HG02840 (cell line): ENCODE results near the gene TADA3.
"Not testable (repeated sequence)": the region's sequence is repeated elsewhere in the genome, so short reads cannot be mapped to it uniquely, and the experiment has no call there.

ENCODE experiments used
- ATAC-seq: cut with Tn5 transposase; IDR thresholded peaks from one replicate; pipeline ENCODE4 v1.9.1; 2021; ENCODE audit warnings: mild to moderate bottlenecking, moderate library complexity, moderate number of reproducible peaks; ENCODE audit not compliant: unreplicated experiment, low FRiP score

Gene TADA3

GRCh38 chr3:9786209-9786739, 6.0 kb downstream of the TADA3 start:
- ATAC-seq, result no peak

- no peak for ATAC-seq
These were observed 6.7 kb downstream of the TADA3 start for GRCh38 chr3:9785602-9786001.

DNA sequence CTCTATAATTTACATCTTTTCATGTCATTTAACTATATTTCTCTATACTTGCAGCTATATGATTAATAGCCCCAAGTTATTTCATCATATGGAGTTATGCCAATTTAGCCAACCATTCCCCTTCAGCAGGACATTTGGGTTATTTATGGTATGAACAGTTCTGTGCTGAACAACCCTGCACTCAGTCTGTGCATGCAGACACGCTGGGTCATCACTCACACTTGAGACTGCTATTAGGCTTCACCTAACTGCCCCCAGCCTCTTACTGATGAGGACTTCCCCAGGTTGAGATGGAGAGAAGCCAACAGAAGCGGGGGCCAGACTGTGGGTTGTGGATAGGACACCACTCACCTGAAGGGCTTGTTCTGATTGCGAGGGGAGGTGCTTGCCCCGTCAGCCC, 7.3 kb downstream of the TADA3 start:
- ATAC-seq, result no peak

GRCh38 chr3:9783954-9784353, 8.3 kb downstream of the TADA3 start:
- ATAC-seq, result no peak

DNA sequence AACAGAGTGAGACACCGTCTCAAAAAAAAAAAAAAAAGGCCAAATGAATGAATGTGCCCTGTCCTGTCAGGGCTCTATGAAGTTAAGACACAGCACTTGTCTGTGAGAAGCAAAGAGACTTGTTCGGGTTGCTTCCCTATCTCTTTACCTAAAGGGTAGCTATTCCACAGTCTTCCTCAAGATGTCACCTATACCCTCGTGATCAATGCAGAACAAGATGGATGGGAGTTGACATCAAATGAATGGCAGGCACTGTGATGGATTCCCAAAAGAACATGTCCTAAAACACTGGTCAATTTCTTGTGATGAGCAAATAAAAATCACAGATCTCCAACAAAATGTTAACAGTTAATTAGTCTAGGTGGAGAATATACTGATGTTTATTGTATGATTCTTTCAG, 9.5 kb downstream of the TADA3 start:
- ATAC-seq, result no peak

DNA sequence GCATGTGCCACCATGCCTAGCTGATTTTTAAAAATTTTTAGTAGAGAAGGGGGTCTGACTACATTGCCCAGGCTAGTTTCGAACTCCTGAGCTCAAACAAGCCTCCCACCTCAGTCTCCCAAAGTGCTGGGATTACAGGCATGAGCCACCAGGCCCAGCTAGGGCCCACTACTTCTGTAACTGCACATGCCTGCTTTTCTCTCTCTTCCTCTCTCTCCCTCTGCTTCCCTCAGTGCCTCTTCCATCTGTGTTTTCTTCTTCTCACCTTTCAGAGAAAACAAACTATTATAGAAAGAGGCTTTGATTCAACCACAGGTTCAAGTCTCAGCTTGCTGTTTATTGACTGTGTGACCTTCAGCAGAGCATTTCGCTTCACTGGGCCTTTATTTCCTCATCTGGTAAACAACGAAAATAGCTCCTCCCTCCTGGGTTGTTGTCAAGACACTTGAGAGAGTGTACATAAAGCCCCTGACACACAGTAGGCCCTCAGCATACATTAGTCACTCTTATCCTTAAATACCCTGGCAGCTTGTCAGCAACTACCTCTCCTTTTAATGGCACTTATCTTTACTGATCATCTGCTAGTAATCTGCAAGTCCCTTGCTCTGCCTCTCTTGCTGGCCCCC, 10.2 kb downstream of the TADA3 start:
- ATAC-seq, result no peak

- no peak for ATAC-seq
These were observed 10.7 kb downstream of the TADA3 start for GRCh38 chr3:9781551-9781950.

GRCh38 chr3:9780910-9781309, 11.4 kb downstream of the TADA3 start:
- ATAC-seq, result no peak

DNA sequence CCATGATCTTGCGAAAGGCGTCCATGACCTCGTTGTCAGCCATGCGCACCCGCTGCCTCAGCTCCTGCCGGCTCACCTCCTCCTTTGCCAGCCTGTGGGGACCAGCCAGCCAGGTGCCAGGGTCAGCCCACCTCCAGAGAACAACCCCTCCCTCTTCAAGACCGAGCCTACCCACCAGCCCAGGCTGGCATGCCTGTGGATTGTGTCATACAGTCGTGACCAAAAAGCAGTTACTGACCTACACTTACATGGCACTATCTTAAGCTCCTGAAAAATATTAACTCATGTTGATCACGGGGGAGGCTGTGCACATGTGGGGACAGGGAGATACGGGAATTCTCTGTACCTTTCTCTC, 11.8 kb downstream of the TADA3 start:
- ATAC-seq, result no peak

GRCh38 chr3:9779721-9780457, 12.4 kb downstream of the TADA3 start:
- ATAC-seq, result no peak

DNA sequence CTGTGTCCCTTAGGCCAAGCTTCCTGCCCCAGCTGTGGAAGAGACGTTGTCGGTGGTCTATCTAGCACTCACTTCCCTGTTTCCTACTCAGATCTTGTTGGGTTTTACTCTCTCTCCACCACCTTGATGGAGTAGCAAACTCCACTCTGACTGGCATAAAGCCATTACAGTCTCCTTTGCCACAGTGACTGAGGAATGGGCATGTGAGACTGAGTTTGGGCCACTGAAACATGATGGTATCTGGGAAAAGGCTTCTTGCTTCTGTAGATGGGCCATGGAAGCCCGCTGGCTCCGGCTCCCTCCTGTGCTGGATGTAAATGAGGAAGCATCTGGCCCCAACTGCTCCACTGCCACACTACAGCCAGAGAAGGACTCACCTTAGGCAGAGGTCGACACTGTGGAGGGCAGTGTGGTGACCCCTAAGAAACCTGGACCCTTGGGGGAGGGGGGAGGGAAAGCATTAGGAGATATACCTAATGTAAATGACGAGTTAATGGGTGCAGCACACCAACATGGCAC, 13.1 kb downstream of the TADA3 start:
- no peak for ATAC-seq

- no peak for ATAC-seq
These were observed 13.9 kb downstream of the TADA3 start for GRCh38 chr3:9778143-9779074.

DNA sequence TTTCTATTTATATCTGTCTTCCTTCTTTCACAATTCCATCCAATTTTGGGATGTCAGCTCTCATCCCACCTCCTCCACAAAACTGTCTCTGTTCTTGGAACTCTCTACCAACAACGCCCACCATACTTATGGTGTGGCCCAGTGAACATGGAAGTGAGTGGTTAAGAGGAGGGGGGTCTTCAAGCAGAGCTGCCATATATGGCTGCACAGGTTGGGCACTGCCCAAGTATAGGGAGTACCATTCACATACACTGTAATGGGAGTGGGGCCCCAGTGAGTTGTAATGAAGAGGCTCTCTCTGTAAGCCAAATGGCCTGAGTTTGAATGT, 14.6 kb downstream of the TADA3 start:
- no peak for ATAC-seq

DNA sequence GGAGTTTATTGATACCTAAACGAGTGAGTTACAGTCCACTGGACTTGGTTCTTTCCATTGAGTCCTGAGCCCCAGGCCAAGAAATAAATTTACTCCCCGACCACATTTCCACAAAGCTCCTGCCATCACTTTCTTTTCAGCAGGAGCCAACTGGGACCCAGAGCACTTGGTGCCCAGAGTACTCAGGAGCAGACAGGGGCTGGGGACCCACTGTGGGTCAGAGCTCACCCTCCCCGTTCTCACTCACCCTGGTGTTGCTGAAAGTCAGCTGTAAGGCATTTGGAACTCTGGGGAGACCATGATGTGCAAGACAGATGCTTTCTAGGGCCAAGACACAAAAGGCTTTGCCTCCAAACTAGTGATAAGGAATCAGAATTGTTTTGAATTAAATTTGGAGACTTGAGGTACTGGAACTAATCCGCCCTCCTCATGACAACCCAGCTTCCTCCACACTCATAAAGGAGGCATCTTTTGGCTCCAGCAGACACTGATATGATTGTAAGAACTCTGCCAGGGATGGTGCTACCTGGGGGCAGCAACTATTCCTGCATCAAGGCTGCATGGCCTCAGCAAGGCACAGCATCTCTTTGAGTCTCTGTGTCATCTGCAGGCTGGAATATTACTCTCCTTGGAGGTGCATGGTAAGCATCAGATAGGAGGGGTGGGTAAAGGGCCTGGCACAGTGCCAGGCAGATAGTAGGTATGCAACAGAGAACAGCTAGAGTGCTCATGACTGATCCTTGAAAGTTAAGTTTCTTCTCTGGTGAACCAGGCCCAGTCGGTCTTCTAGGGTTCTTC, 15.2 kb downstream of the TADA3 start:
- ATAC-seq, result no peak

DNA sequence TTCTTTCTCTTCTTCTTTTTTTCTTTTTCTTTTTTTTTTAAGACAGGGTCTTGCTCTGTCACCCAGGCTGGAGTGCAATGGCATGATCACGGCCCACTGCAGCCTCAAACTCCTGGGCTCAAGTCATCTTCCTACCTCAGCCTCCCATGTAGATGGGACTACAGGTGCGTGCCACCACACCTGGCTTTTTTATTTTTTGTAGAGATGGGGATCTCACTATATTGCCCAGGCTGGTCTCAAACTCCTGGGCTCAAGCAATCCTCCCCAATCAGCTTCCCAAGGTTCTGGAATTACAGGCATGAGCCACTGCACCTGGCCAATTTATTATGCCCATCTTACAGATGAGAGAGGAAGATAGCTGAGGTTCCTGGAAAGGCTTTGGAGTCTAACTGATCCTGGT, 21.3 kb downstream of the TADA3 start:
- not testable (repeated sequence) for ATAC-seq

DNA sequence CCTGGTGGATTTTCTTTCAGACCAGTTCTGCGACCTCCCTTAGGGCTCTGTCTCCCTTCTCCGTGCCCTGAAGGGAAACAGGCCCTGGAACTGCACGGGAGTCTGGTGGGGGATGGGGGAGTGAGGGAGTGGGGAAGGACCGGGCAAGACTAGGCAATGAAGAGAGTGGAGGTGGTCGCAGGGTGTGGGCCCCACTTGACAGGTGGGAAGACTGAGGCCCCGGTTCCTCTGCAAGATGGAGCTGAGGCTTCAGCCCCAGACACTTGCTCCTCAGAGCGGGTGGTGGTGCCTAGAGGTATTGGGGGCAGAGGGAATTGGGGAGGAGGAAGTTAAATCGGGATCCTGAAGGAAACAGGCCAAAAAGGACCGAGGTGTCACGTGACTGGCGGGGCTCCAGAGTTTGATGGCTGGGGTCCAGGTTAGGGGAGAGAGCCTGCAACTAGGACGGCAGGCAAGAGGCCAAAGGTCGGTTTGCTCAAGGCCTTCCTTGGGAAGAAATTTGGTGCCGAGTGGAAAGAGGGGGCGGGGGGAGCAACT, 21.9 kb downstream of the TADA3 start:
- ATAC-seq, result no peak

- peak; percentile 64 for ATAC-seq
These were observed 22.6 kb downstream of the TADA3 start, which contains the start of gene CAMK1 for GRCh38 chr3:9769426-9770275. TSS of gene CAMK1 (minus strand) at chr3:9769947. CDS start at chr3:9767749, 2,198 bp downstream.

DNA sequence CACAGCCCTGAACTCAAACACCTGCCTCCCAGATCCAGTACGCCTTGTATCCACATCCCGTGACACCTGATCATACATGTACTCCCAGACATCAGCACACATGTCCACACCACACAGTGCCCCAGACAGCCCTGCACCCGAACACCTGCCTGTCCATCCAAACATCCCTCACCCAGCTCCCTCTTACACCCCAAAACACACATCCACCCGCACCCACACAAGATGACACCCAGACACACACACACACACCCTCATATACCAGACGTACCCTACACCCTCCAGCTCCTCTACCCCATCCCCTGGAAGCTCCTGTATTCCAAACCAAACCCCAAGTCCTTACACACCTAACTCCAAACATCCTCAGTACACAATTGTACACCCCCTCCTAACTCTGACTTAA, 23.3 kb downstream of the TADA3 start:
- ATAC-seq, result no peak
